Measurements from ENCODE around the gene SPHK2. TPM values are rescaled to one million over a fixed set of nuclear protein-coding genes. Genes with fewer than 3 reads are reported as not detected.
A peak's percentile ranks its signal among the peaks of the same experiment; 100 is the strongest.

The SPHK2 gene
- total RNA-seq, 2 experiments from 2014 or later: 18.2 to 33.3 TPM

DNA sequence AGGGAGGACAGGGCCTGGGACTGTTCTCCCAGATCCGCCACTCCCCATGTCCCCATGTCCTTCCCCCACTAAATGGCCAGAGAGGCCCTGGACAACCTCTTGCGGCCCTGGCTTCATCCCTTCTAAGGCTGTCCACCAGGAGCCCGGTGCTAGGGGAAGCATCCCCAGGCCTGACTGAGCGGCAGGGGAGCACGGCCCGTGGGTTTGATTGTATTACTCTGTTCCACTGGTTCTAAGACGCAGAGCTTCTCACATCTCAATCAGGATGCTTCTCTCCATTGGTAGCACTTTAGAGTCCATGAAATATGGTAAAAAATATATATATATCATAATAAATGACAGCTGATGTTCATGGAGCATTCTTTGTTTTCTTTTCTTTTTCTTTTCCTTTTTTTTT is 11.9 kb upstream of the SPHK2 start:
- H3K4me3 ChIP-seq (ENCODE audit: low read depth, low read length, poor library complexity, severe bottlenecking): no peak overlapping the region
- H3K79me2 ChIP-seq (ENCODE audit: insufficient read depth, low read depth, low read length): no peaks in the 10 kb centered on the region
- DNase-seq (ENCODE audit: low spot score): no peak
- intact Hi-C loops (cut with micrococcal nuclease; ENCODE audit: unreplicated experiment): no loop called here
- no peak overlapping the region for H3K27ac ChIP-seq (ENCODE audit: low read depth, low read length, poor library complexity, severe bottlenecking)
- H3K9me3 ChIP-seq (ENCODE audit: low read length): no peaks in the 10 kb centered on the region
- no peak overlapping the region for H2AFZ ChIP-seq (ENCODE audit: low read length)
- H3K4me1 ChIP-seq (ENCODE audit: insufficient read depth, low read length, poor library complexity, severe bottlenecking): peaks cover 8% of the 10 kb centered on the region
- CTCF ChIA-PET (ENCODE audit: unreplicated experiment): no interaction called here
- no TSS peak for BruUV-seq (replicated peaks)
- no peak overlapping the region for H3K4me2 ChIP-seq (ENCODE audit: low read length)
- POLR2A ChIA-PET: interaction anchor here (0.8 kb wide), 1 partner anchor 128 kb away, joined by 4 read pairs; no protein-coding TSS in a partner anchor
- H3K9me2 ChIP-seq (ENCODE audit: insufficient read depth, low read length): no peaks in the 10 kb centered on the region
- peaks cover 39% of the 10 kb centered on the region for H3K36me3 ChIP-seq (ENCODE audit: insufficient read depth, low read length)
- no peaks in the 10 kb centered on the region for H4K20me1 ChIP-seq (ENCODE audit: insufficient read depth, low read length)
- TF ChIP-seq, protein P1, sequence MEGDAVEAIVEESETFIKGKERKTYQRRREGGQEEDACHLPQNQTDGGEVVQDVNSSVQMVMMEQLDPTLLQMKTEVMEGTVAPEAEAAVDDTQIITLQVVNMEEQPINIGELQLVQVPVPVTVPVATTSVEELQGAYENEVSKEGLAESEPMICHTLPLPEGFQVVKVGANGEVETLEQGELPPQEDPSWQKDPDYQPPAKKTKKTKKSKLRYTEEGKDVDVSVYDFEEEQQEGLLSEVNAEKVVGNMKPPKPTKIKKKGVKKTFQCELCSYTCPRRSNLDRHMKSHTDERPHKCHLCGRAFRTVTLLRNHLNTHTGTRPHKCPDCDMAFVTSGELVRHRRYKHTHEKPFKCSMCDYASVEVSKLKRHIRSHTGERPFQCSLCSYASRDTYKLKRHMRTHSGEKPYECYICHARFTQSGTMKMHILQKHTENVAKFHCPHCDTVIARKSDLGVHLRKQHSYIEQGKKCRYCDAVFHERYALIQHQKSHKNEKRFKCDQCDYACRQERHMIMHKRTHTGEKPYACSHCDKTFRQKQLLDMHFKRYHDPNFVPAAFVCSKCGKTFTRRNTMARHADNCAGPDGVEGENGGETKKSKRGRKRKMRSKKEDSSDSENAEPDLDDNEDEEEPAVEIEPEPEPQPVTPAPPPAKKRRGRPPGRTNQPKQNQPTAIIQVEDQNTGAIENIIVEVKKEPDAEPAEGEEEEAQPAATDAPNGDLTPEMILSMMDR (conservative IDR thresholded peaks at IDR 0.05; ENCODE audit: low read length): no peak
- no peak for TF ChIP-seq EZH2phosphoT487 (IDR thresholded peaks at IDR 0.05; ENCODE audit: borderline replicate concordance, low read depth, low read length)

DNA sequence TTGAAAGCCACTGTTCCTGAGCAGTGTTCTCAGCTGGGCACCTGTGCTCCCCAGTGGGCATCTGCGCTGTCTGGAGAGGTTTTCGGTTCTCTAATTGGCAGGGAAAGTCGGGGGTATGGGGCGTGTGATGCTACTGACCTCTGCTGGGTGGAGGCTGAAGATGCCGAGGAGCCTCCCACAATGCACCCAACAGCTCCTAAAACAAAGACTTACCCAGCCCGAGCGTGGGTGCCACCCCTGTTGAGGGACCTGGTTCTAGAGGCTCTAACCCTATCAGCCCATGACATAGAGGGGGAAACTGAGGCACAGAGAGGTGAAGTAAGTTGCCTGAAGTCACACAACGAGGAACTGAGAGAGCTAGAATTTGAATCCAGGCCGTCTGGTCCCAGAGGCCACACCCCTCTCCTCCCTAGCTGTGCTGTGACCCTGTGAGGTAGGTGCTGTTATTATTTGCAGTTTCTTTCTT is 10.5 kb upstream of the SPHK2 start:
- ChIA-PET POLR2A (no interaction called here), CTCF (ENCODE audit: unreplicated experiment) (interaction anchor here (0.6 kb wide), 1 partner anchor 34 kb away, joined by 4 read pairs; no protein-coding TSS in a partner anchor)
- H4K20me1 ChIP-seq (ENCODE audit: insufficient read depth, low read length): no peaks in the 10 kb centered on the region
- no peak overlapping the region for H2AFZ ChIP-seq (ENCODE audit: low read length)
- DNase-seq (ENCODE audit: low spot score): peak; percentile 74
- TF ChIP-seq, protein P1 (conservative IDR thresholded peaks at IDR 0.05; ENCODE audit: low read length): peak; percentile 78
- TF ChIP-seq EZH2phosphoT487 (IDR thresholded peaks at IDR 0.05; ENCODE audit: borderline replicate concordance, low read depth, low read length): no peak
- no TSS peak for BruUV-seq (replicated peaks)
- H3K9me2 ChIP-seq (ENCODE audit: insufficient read depth, low read length): no peaks in the 10 kb centered on the region
- H3K79me2 ChIP-seq (ENCODE audit: insufficient read depth, low read depth, low read length): no peaks in the 10 kb centered on the region
- peaks cover 8% of the 10 kb centered on the region for H3K4me1 ChIP-seq (ENCODE audit: insufficient read depth, low read length, poor library complexity, severe bottlenecking)
- H3K4me3 ChIP-seq (ENCODE audit: low read depth, low read length, poor library complexity, severe bottlenecking): no peak overlapping the region
- H3K27ac ChIP-seq (ENCODE audit: low read depth, low read length, poor library complexity, severe bottlenecking): no peak overlapping the region
- H3K36me3 ChIP-seq (ENCODE audit: insufficient read depth, low read length): peaks cover 52% of the 10 kb centered on the region
- H3K9me3 ChIP-seq (ENCODE audit: low read length): no peaks in the 10 kb centered on the region
- no peak overlapping the region for H3K4me2 ChIP-seq (ENCODE audit: low read length)
- intact Hi-C loops (cut with micrococcal nuclease; ENCODE audit: unreplicated experiment): no loop called here

DNA sequence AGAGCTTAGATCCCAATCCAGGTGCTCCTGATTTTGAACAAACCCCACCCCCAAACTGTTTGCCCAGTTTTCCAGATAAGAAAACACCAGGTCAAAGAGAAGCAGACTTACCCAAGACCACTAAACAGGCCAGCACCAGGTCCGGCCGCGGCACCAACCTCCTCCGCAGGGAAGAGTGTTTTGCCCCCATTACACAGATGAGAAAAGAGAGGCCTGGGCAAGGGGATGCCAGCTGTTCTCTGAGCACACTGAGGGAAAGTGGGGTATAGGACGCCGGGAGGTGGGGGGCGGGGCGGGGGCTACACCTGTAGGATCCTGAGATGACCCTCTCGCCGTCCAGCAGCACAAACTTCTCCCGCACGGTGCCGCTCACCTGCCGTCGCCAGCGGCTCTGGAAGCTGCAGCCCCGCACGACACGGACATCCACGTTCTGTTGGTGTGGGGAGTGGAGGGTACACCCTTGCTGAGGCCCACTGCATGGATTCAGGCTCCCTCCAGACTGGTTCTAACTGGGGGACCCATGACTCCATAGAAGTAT is 9.7 kb upstream of the SPHK2 start:
- POLR2A ChIA-PET: no interaction called here
- Histone ChIP-seq H2AFZ (ENCODE audit: low read length) (no peak overlapping the region), H3K9me2 (ENCODE audit: insufficient read depth, low read length) (no peaks in the 10 kb centered on the region), H3K27ac (ENCODE audit: low read depth, low read length, poor library complexity, severe bottlenecking) (no peak overlapping the region), H3K4me1 (ENCODE audit: insufficient read depth, low read length, poor library complexity, severe bottlenecking) (peaks cover 9% of the 10 kb centered on the region), H3K4me3 (ENCODE audit: low read depth, low read length, poor library complexity, severe bottlenecking) (no peak overlapping the region), H3K9me3 (ENCODE audit: low read length) (no peaks in the 10 kb centered on the region), H3K79me2 (ENCODE audit: insufficient read depth, low read depth, low read length) (no peaks in the 10 kb centered on the region), H3K36me3 (ENCODE audit: insufficient read depth, low read length) (peaks cover 60% of the 10 kb centered on the region), H4K20me1 (ENCODE audit: insufficient read depth, low read length) (no peaks in the 10 kb centered on the region), H3K4me2 (ENCODE audit: low read length) (no peak overlapping the region)
- CTCF ChIA-PET (ENCODE audit: unreplicated experiment): interaction anchor here (0.6 kb wide), 1 partner anchor 35 kb away, joined by 4 read pairs; no protein-coding TSS in a partner anchor
- no peak for TF ChIP-seq EZH2phosphoT487 (IDR thresholded peaks at IDR 0.05; ENCODE audit: borderline replicate concordance, low read depth, low read length)
- TF ChIP-seq, protein P1 (conservative IDR thresholded peaks at IDR 0.05; ENCODE audit: low read length): no peak
- BruUV-seq (replicated peaks): no TSS peak
- intact Hi-C loops (cut with micrococcal nuclease; ENCODE audit: unreplicated experiment): no loop called here
- DNase-seq (ENCODE audit: low spot score): no peak

Measured in OCI-LY7 (cell line).